ENCODE data around the gene CCDC7.

CCDC7 gene

DNA sequence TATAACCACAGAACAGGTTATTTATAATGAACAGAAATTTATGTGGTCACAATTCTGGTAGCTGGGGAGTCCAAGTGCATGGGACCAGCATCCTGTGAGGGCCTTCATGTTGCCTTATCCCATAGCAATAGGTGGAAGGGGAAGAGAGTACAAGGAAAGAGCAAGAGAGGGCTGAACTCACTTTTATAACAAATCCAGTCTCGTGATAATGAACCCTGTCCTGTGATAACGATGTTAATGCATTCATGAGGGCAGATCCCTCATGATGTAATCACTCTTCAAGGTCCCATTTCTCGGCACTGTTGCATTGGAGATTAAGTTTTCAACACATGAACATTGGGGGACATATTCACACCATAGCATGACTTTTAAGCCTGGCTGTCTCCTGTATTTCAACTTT lies 27.4 kb upstream of the CCDC7 start:
- no peak overlapping the region for H2AFZ ChIP-seq (ENCODE audit: low read depth, low read length)
- H3K4me1 ChIP-seq (ENCODE audit: insufficient read depth, low read length), result no peaks in the 10 kb centered on the region
- no peak overlapping the region for H3K4me2 ChIP-seq (ENCODE audit: insufficient read depth, low read length)
- H3K27me3 ChIP-seq (ENCODE audit: insufficient read depth, low read length, poor library complexity), result no peaks in the 10 kb centered on the region
- H3K9me3 ChIP-seq (ENCODE audit: insufficient read depth, low read length, severe bottlenecking), result no peaks in the 10 kb centered on the region
- TF ChIP-seq EZH2 (IDR thresholded peaks at IDR 0.05; ENCODE audit: borderline replicate concordance, low read depth, low read length, severe bottlenecking), result no peak
- TF ChIP-seq CTCF (IDR thresholded peaks at IDR 0.05; ENCODE audit: borderline replicate concordance, extremely low read depth, low read length, poor library complexity, severe bottlenecking), result no peak
- H3K79me2 ChIP-seq (ENCODE audit: insufficient read depth, low read length), result no peaks in the 10 kb centered on the region
- H3K4me3 ChIP-seq (ENCODE audit: low read depth in 1 of 2, low read length in 2 of 2), result no peak overlapping the region
- no peaks in the 10 kb centered on the region for H4K20me1 ChIP-seq (ENCODE audit: insufficient read depth, low read length)
- no peak overlapping the region for H3K9ac ChIP-seq (ENCODE audit: low read depth, low read length)
- ATAC-seq (ENCODE audit: insufficient read depth, low read depth) (no peak), DNase-seq (no peak)
- no peak overlapping the region for H3K27ac ChIP-seq (ENCODE audit: low read length)
- no peaks in the 10 kb centered on the region for H3K36me3 ChIP-seq (ENCODE audit: insufficient read depth, low read length)

DNA sequence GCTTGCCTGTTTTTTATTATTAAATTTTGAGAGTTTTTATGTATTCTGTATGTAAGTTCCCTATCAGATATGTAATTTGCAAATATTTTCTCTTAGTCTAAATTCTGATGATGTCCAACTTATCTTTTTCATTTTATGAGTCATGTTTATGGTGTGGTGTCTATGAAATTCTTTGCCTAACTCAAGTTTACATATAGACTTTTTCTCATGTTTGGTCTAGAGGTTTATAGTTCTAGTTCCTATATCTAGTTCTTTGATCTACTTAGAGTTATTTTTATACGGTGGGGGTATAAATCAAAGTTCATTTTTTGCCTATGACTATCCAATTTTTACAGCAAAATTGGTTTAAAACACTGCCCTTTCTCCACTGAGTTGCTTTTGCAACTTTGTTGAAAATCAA lies 26.3 kb upstream of the CCDC7 start:
- DNase-seq, result no peak

GRCh38 chr10:32426186-32426585 lies 19.8 kb upstream of the CCDC7 start:
- Histone ChIP-seq H3K9ac (ENCODE audit: low read depth, low read length) (no peak overlapping the region), H3K4me2 (ENCODE audit: insufficient read depth, low read length) (no peak overlapping the region), H3K4me3 (ENCODE audit: low read depth in 1 of 2, low read length in 2 of 2) (no peak overlapping the region), H3K27ac (ENCODE audit: low read length) (no peak overlapping the region), H3K79me2 (ENCODE audit: insufficient read depth, low read length) (no peaks in the 10 kb centered on the region), H3K36me3 (ENCODE audit: insufficient read depth, low read length) (no peaks in the 10 kb centered on the region), H2AFZ (ENCODE audit: low read depth, low read length) (no peak overlapping the region), H3K9me3 (ENCODE audit: insufficient read depth, low read length, severe bottlenecking) (no peaks in the 10 kb centered on the region), H4K20me1 (ENCODE audit: insufficient read depth, low read length) (no peaks in the 10 kb centered on the region), H3K4me1 (ENCODE audit: insufficient read depth, low read length) (no peaks in the 10 kb centered on the region), H3K27me3 (ENCODE audit: insufficient read depth, low read length, poor library complexity) (no peaks in the 10 kb centered on the region)
- TF ChIP-seq EZH2 (IDR thresholded peaks at IDR 0.05; ENCODE audit: borderline replicate concordance, low read depth, low read length, severe bottlenecking) (no peak), CTCF (IDR thresholded peaks at IDR 0.05; ENCODE audit: borderline replicate concordance, extremely low read depth, low read length, poor library complexity, severe bottlenecking) (no peak)
- no peak for ATAC-seq (ENCODE audit: insufficient read depth, low read depth)
- no peak for DNase-seq

More for the DNA sequence above, 26.3 kb upstream of the CCDC7 start:
- no peak overlapping the region for H3K4me2 ChIP-seq (ENCODE audit: insufficient read depth, low read length)
- no peaks in the 10 kb centered on the region for H4K20me1 ChIP-seq (ENCODE audit: insufficient read depth, low read length)
- no peaks in the 10 kb centered on the region for H3K36me3 ChIP-seq (ENCODE audit: insufficient read depth, low read length)
- TF ChIP-seq EZH2 (IDR thresholded peaks at IDR 0.05; ENCODE audit: borderline replicate concordance, low read depth, low read length, severe bottlenecking) (no peak), CTCF (IDR thresholded peaks at IDR 0.05; ENCODE audit: borderline replicate concordance, extremely low read depth, low read length, poor library complexity, severe bottlenecking) (no peak)
- no peak overlapping the region for H3K4me3 ChIP-seq (ENCODE audit: low read depth in 1 of 2, low read length in 2 of 2)
- no peak overlapping the region for H2AFZ ChIP-seq (ENCODE audit: low read depth, low read length)
- no peaks in the 10 kb centered on the region for H3K9me3 ChIP-seq (ENCODE audit: insufficient read depth, low read length, severe bottlenecking)
- H3K27me3 ChIP-seq (ENCODE audit: insufficient read depth, low read length, poor library complexity), result no peaks in the 10 kb centered on the region
- no peak for ATAC-seq (ENCODE audit: insufficient read depth, low read depth)
- H3K9ac ChIP-seq (ENCODE audit: low read depth, low read length), result no peak overlapping the region
- H3K27ac ChIP-seq (ENCODE audit: low read length), result no peak overlapping the region
- no peaks in the 10 kb centered on the region for H3K4me1 ChIP-seq (ENCODE audit: insufficient read depth, low read length)
- H3K79me2 ChIP-seq (ENCODE audit: insufficient read depth, low read length), result no peaks in the 10 kb centered on the region

DNA sequence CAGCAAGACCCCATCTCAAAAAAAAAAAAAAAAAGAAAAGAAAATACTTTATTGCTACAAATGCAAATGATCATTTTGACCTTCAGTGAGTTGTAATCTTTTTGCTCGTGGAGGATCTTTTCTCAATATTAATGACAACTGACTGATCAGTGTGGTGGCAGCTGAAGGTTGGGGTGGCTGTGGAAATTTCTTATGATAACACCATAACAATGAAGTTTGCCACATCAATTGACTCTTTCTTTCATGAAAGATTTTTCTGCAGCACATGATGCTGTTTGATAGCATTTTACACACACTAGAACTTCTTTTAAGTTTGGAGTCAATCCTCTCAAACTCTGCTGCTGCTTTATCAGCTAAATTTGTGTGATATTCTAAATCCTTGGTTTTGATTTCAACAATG lies 12.4 kb upstream of the CCDC7 start:
- Histone ChIP-seq H3K79me2 (ENCODE audit: insufficient read depth, low read length) (no peaks in the 10 kb centered on the region), H3K4me1 (ENCODE audit: insufficient read depth, low read length) (no peaks in the 10 kb centered on the region), H3K27me3 (ENCODE audit: insufficient read depth, low read length, poor library complexity) (no peaks in the 10 kb centered on the region), H4K20me1 (ENCODE audit: insufficient read depth, low read length) (no peaks in the 10 kb centered on the region), H2AFZ (ENCODE audit: low read depth, low read length) (no peak overlapping the region), H3K4me3 (ENCODE audit: low read depth in 1 of 2, low read length in 2 of 2) (no peak overlapping the region), H3K36me3 (ENCODE audit: insufficient read depth, low read length) (no peaks in the 10 kb centered on the region), H3K4me2 (ENCODE audit: insufficient read depth, low read length) (no peak overlapping the region), H3K9ac (ENCODE audit: low read depth, low read length) (no peak overlapping the region), H3K27ac (ENCODE audit: low read length) (no peak overlapping the region), H3K9me3 (ENCODE audit: insufficient read depth, low read length, severe bottlenecking) (peaks cover 2% of the 10 kb centered on the region)
- TF ChIP-seq CTCF (IDR thresholded peaks at IDR 0.05; ENCODE audit: borderline replicate concordance, extremely low read depth, low read length, poor library complexity, severe bottlenecking) (no peak), EZH2 (IDR thresholded peaks at IDR 0.05; ENCODE audit: borderline replicate concordance, low read depth, low read length, severe bottlenecking) (no peak)
- ATAC-seq (ENCODE audit: insufficient read depth, low read depth) (no peak), DNase-seq (no peak)
